GM12878 (cell line): Measurements from ENCODE around the gene PPIA.

ENCODE experiments used
- CBFB ChIP-seq: IDR thresholded peaks from 2 replicates; pipeline ENCODE4 v1.6.1; 2016; ENCODE audit warnings: antibody characterized with exemption, low read depth
- CEBPZ ChIP-seq: fragments of 150-350 bp; IDR thresholded peaks from 2 replicates; pipeline ENCODE4 v1.6.1; 2016; ENCODE audit warnings: low read depth, low read length
- CTCF ChIP-seq, 3 experiments: IDR thresholded peaks in 2 of 3; conservative IDR thresholded peaks in 1 of 3; 2 replicates each; pipeline ENCODE4 v1.5.1; 2011; ENCODE audit warnings: low read depth in 3 of 3, low read length in 3 of 3, mild to moderate bottlenecking in 3 of 3, control low read depth in 2 of 3, moderate library complexity in 2 of 3, inconsistent platforms in 1 of 3, mixed read lengths in 1 of 3; ENCODE audit not compliant: control insufficient read depth in 2 of 3, insufficient read depth in 1 of 3; ENCODE audit errors: extremely low read depth in 1 of 3
- E2F4 ChIP-seq: IDR thresholded peaks from 2 replicates; pipeline ENCODE4 v1.6.1; 2012; ENCODE audit warnings: low read depth, low read length, improper control_type of control experiment
- GABPA ChIP-seq: IDR thresholded peaks from 2 replicates; pipeline ENCODE4 v1.6.1; 2014; ENCODE audit warnings: antibody characterized with exemption, low read depth, mild to moderate bottlenecking, inconsistent platforms
- IKZF1 ChIP-seq: fragments of 450-650 bp; conservative IDR thresholded peaks from 2 replicates; pipeline ENCODE4 v1.6.1; 2017; ENCODE audit warnings: antibody characterized with exemption, mild to moderate bottlenecking
- MEF2A ChIP-seq: IDR thresholded peaks from 2 replicates; pipeline ENCODE4 v1.6.1; 2011; ENCODE audit warnings: low read depth, mild to moderate bottlenecking, low read length, moderate library complexity; ENCODE audit not compliant: insufficient read depth
- MYB ChIP-seq: fragments of 150-350 bp; IDR thresholded peaks from 2 replicates; pipeline ENCODE4 v1.6.1; 2014; ENCODE audit warnings: mild to moderate bottlenecking, low read depth, low read length, borderline replicate concordance
- POLR2A ChIP-seq: IDR thresholded peaks from 2 replicates; pipeline ENCODE4 v1.6.1; 2011; ENCODE audit warnings: low read depth, mild to moderate bottlenecking, low read length
- RBBP5 ChIP-seq: fragments of 200-600 bp; sonication (generic); conservative IDR thresholded peaks from 2 replicates; pipeline ENCODE4 v1.6.1; 2016
- SMC3 ChIP-seq: IDR thresholded peaks from 2 replicates; pipeline ENCODE4 v1.6.1; 2011; ENCODE audit warnings: low read length, improper control_type of control experiment, borderline replicate concordance
- ZNF217 ChIP-seq: fragments of 450-650 bp; IDR thresholded peaks from 2 replicates; pipeline ENCODE4 v1.6.1; 2017; ENCODE audit warnings: antibody characterized with exemption, mild to moderate bottlenecking
- ZNF384 ChIP-seq: IDR thresholded peaks from 2 replicates; pipeline ENCODE4 v1.6.1; 2012; ENCODE audit warnings: low read depth, mild to moderate bottlenecking, low read length, improper control_type of control experiment, borderline replicate concordance

- TF ChIP-seq CEBPZ (no peak), CTCF (IDR thresholded peaks at IDR 0.05 in 2 of 3, conservative IDR thresholded peaks at IDR 0.05 in 1 of 3; ENCODE audit: control insufficient read depth in 2 of 3, extremely low read depth in 1 of 3, insufficient read depth in 1 of 3, low read depth in 3 of 3, low read length in 3 of 3) (no peak), ZNF384 (no peak), E2F4 (no peak), GABPA (no peak), RBBP5 (no peak), MEF2A (no peak), IKZF1 (no peak), MYB (no peak), POLR2A (no peak), SMC3 (no peak), CBFB (no peak), ZNF217 (no peak)
Observed at GRCh38 chr7:44754802-44755697, 41.4 kb upstream of the PPIA start.
